Endothelial cell of umbilical vein (primary cell): ENCODE results near the gene PKMYT1. TPM values are rescaled to one million over a fixed set of nuclear protein-coding genes. Genes with fewer than 3 reads are reported as not detected.

ENCODE experiments used
- BruUV-seq: library from RNA; stranded (reverse); fragments of 400-500 nt; replicated peaks from 2 replicates; lab custom pipeline; 2021; lab: Mats Ljungman, UMichigan
- CTCF ChIA-PET: fragments of 300-600, 350-600 bp; sonication (Branson Sonifier 250); formaldehyde crosslinking; loops from one replicate; lab custom pipeline; 2021; ENCODE audit warnings: antibody characterized with exemption, inconsistent platforms; lab: Charles Lee
- POLR2A ChIA-PET: fragments of 300-600, 350-600 bp; sonication (Branson Sonifier 250); formaldehyde crosslinking; loops from one replicate; lab custom pipeline; 2021; ENCODE audit warnings: antibody characterized with exemption, inconsistent platforms; lab: Charles Lee
- DNase-seq: peaks from one replicate; pipeline ENCODE4 v3.0.0-alpha.2; 2011; ENCODE audit warnings: low read depth, low spot score
- FAIRE-seq: peaks from 2 replicates; lab custom pipeline; 2011; peaks lifted over from hg19 to GRCh38; lab: Jason Lieb, UNC
- H2AFZ ChIP-seq: 2 replicates; pipeline ENCODE4 v1.6.0; 2012; ENCODE audit warnings: low read depth, low read length, control low read depth, inconsistent platforms
- H3K27ac ChIP-seq: 2 replicates; pipeline ENCODE4 v1.5.1; 2011; ENCODE audit warnings: low read depth, mild to moderate bottlenecking, control low read depth, low read length, moderate library complexity; ENCODE audit not compliant: insufficient read depth
- H3K27me3 ChIP-seq, 2 experiments: 2 replicates each; pipeline versions ENCODE4 v1.6.0 to v1.6.1; 2011; ENCODE audit warnings: low read length in 2 of 2, mixed read lengths in 1 of 2; ENCODE audit not compliant: control insufficient read depth in 2 of 2, insufficient read depth in 2 of 2
- H3K36me3 ChIP-seq, 2 experiments: 2 replicates in 1 of 2; 3 replicates in 1 of 2; pipeline ENCODE4 v1.5.1; 2011; ENCODE audit warnings: low read length in 2 of 2, mild to moderate bottlenecking in 1 of 2, moderate library complexity in 1 of 2; ENCODE audit not compliant: control insufficient read depth in 2 of 2, insufficient read depth in 2 of 2; ENCODE audit errors: extremely low read depth in 1 of 2
- H3K4me1 ChIP-seq: 3 replicates; pipeline ENCODE4 v1.5.1; 2011; ENCODE audit warnings: mild to moderate bottlenecking, low read length; ENCODE audit not compliant: control insufficient read depth, insufficient read depth; ENCODE audit errors: extremely low read depth
- H3K4me2 ChIP-seq: 2 replicates; pipeline ENCODE4 v1.6.1; 2011; ENCODE audit warnings: low read length, control low read depth, mixed read lengths; ENCODE audit not compliant: insufficient read depth
- H3K4me3 ChIP-seq, 3 experiments: fragments of 200-600 bp in 1 of 3; sonication (generic), shearing (Covaris generic) in 1 of 3; replicated peaks in 1 of 3; 2 replicates each; pipeline ENCODE4 v1.5.1; 2011 to 2016; ENCODE audit warnings: control low read depth in 3 of 3, low read length in 3 of 3, mild to moderate bottlenecking in 2 of 3, inconsistent platforms in 1 of 3, low read depth in 1 of 3, moderate library complexity in 1 of 3; ENCODE audit not compliant: insufficient read depth in 1 of 3
- H3K79me2 ChIP-seq: 2 replicates; pipeline ENCODE4 v1.6.0; 2012; ENCODE audit warnings: low read length, inconsistent platforms; ENCODE audit not compliant: control insufficient read depth, insufficient read depth
- H3K9ac ChIP-seq: replicated peaks from 2 replicates; pipeline ENCODE3; 2011; ENCODE audit warnings: low read length, control low read depth; ENCODE audit not compliant: insufficient read depth; ENCODE audit errors: extremely low read depth
- H3K9me1 ChIP-seq: replicated peaks from 3 replicates; pipeline ENCODE4 v1.6.0; 2011; ENCODE audit warnings: mild to moderate bottlenecking, low read length; ENCODE audit not compliant: control insufficient read depth, insufficient read depth; ENCODE audit errors: extremely low read depth
- H3K9me3 ChIP-seq: replicated peaks from 2 replicates; pipeline ENCODE4 v1.5.1; 2012; ENCODE audit warnings: low read length, inconsistent platforms; ENCODE audit not compliant: control insufficient read depth, insufficient read depth
- H4K20me1 ChIP-seq: replicated peaks from 2 replicates; pipeline ENCODE3; 2011; ENCODE audit warnings: mild to moderate bottlenecking, low read length; ENCODE audit not compliant: control insufficient read depth, insufficient read depth; ENCODE audit errors: extremely low read depth
- EZH2 ChIP-seq: IDR thresholded peaks from 2 replicates; pipeline ENCODE4 v1.6.1; 2012; ENCODE audit warnings: borderline replicate concordance, low read depth, mild to moderate bottlenecking, moderate library complexity, low read length, inconsistent platforms; ENCODE audit not compliant: severe bottlenecking
- MYC ChIP-seq: IDR thresholded peaks from one replicate; pipeline ENCODE4 v1.6.1; 2011; ENCODE audit warnings: mild to moderate bottlenecking, low read depth, low read length
- POLR2A ChIP-seq: IDR thresholded peaks from 2 replicates; pipeline ENCODE4 v1.6.1; 2012; ENCODE audit warnings: low read depth, mild to moderate bottlenecking, control low read depth, low read length
- POLR2AphosphoS5 ChIP-seq: IDR thresholded peaks from 2 replicates; pipeline ENCODE4 v1.6.1; 2012; ENCODE audit warnings: low read depth, mild to moderate bottlenecking, control low read depth, low read length, moderate library complexity; ENCODE audit not compliant: insufficient read depth
- dilution Hi-C: fragments of 300-500 bp; cut with MboI; formaldehyde crosslinking; loops from one replicate; pipeline ENCODE4 v1.15.0; 2019; ENCODE audit warnings: low sequenced_read_pairs; ENCODE audit not compliant: extremely low pct_ligation_motif_present
- intact Hi-C: fragments of 100-400 bp; cut with micrococcal nuclease; formaldehyde crosslinking; loops from one replicate; pipeline ENCODE4 v1.10.0; 2022
- polyA plus RNA-seq, 4 experiments: library from polyadenylated mRNA; depleted of rRNA in 3 of 4; stranded (reverse) in 3 of 4; unstranded in 1 of 4; fragments of >200 nt; gene quantifications; 2 replicates each; pipeline versions ENCODE4 v1.2.1 to v1.2.3, GENCODE V29; 2011 to 2012; ENCODE audit warnings: missing spikeins in 1 of 4
- total RNA-seq: library from RNA; stranded (reverse); gene quantifications from 2 replicates; pipeline ENCODE4 v1.2.3, GENCODE V29; 2021
- TF ChIP-seq, protein P1 (sequence below): IDR thresholded peaks from 2 replicates; pipeline ENCODE4 v1.6.1; 2011; ENCODE audit not compliant: insufficient read depth, insufficient read length

PKMYT1 gene
- total and polyA plus RNA-seq, 2 donors (not counting 3 experiments of a cell fraction or from before 2014, with no cell fraction given) = 26.1 to 48.5 TPM

DNA sequence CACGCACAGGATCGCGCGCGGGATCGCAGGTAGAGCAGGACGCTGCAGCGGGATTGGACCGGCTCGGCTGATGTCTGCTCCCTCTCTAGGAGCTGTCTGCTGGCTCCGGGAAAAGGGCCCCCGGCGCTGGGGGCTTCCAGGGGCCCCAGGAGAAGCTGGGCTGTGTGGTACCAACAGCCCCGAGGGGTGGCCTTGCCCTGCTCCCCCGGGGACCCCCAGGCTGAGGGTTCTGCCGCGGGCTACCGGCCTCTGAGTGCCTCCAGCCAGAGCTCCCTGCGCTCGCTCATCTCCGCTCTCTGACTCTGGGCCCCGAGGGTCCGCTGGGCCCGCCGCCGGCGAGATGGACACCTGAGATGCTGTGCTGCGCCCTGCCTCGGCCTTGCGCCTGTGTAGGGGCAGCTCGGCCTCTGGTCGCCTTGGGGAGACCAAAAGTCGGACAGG is 12.5 kb downstream of the PKMYT1 start:
- dilution Hi-C loops = no loop called here
- Histone ChIP-seq H3K9me1 (no peaks in the 10 kb centered on the region), H3K4me2 (no peak overlapping the region), H4K20me1 (no peaks in the 10 kb centered on the region), H3K9me3 (no peaks in the 10 kb centered on the region), H3K9ac (no peak overlapping the region), H3K4me3 (no peak overlapping the region), H3K27me3 (peaks cover 25 to 48% of the 10 kb centered on the region in 2 experiments), H3K36me3 (no peaks in the 10 kb centered on the region), H3K27ac (no peak overlapping the region), H3K4me1 (peaks cover 16% of the 10 kb centered on the region), H3K79me2 (peaks cover 12% of the 10 kb centered on the region), H2AFZ (no peak overlapping the region)
- ChIA-PET CTCF (interaction anchor here (0.7 kb wide), 1 partner anchor 40 kb away, joined by 3 read pairs; no protein-coding TSS in a partner anchor), POLR2A (no interaction called here)
- no peak for FAIRE-seq
- no peak for TF ChIP-seq POLR2AphosphoS5
- peak; percentile 6 for TF ChIP-seq EZH2
- no peak for DNase-seq
- no TSS peak for BruUV-seq
- intact Hi-C loops = no loop called here

GRCh38 chr16:2967211-2967631 is 13.0 kb downstream of the PKMYT1 start:
- H2AFZ ChIP-seq = no peak overlapping the region
- intact Hi-C loops (no loop called here), dilution Hi-C loops (no loop called here)
- DNase-seq (no peak), FAIRE-seq (no peak)
- H3K9me3 ChIP-seq = no peaks in the 10 kb centered on the region
- H3K9ac ChIP-seq = no peak overlapping the region
- no peaks in the 10 kb centered on the region for H3K36me3 ChIP-seq
- no TSS peak for BruUV-seq
- TF ChIP-seq POLR2A (no peak), EZH2 (peak; percentile 95), MYC (no peak), POLR2AphosphoS5 (no peak)
- TF ChIP-seq, protein P1, sequence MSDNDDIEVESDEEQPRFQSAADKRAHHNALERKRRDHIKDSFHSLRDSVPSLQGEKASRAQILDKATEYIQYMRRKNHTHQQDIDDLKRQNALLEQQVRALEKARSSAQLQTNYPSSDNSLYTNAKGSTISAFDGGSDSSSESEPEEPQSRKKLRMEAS = no peak
- peaks cover 29 to 53% of the 10 kb centered on the region in 2 experiments for H3K27me3 ChIP-seq
- H3K9me1 ChIP-seq = no peaks in the 10 kb centered on the region
- POLR2A ChIA-PET = no interaction called here
- no peak overlapping the region for H3K27ac ChIP-seq
- H3K4me3 ChIP-seq = no peak overlapping the region
- no peaks in the 10 kb centered on the region for H4K20me1 ChIP-seq
- H3K4me2 ChIP-seq = no peak overlapping the region
- peaks cover 12% of the 10 kb centered on the region for H3K79me2 ChIP-seq
- peaks cover 16% of the 10 kb centered on the region for H3K4me1 ChIP-seq
- CTCF ChIA-PET = interaction anchor here (0.7 kb wide), 1 partner anchor 40 kb away, joined by 3 read pairs; no protein-coding TSS in a partner anchor
